H9 (cell line): ENCODE data around the gene SERP1. TPM values are rescaled to one million over a fixed set of nuclear protein-coding genes. Genes with fewer than 3 reads are reported as not detected.

Source experiments
- DNase-seq: peaks from one replicate; pipeline ENCODE4 v3.0.0-alpha.2; 2017
- H2AFZ ChIP-seq: one replicate; pipeline ENCODE4 v1.6.1; 2013; ENCODE audit warnings: mild to moderate bottlenecking, low read length, control low read depth, moderate library complexity
- H2AK5ac ChIP-seq: 2 replicates; pipeline ENCODE4 v1.6.1; 2013; ENCODE audit warnings: low read length, control low read depth, mixed read lengths; ENCODE audit not compliant: insufficient read length
- H2BK120ac ChIP-seq: one replicate; pipeline ENCODE4 v1.6.1; 2013; ENCODE audit warnings: low read depth, mild to moderate bottlenecking, low read length, control low read depth, inconsistent platforms; ENCODE audit not compliant: poor library complexity, severe bottlenecking
- H2BK12ac ChIP-seq: 2 replicates; pipeline ENCODE4 v1.6.1; 2013; ENCODE audit warnings: low read length, control low read depth, mixed read lengths, low read depth; ENCODE audit not compliant: insufficient read length
- H2BK15ac ChIP-seq: 2 replicates; pipeline ENCODE4 v1.6.1; 2013; ENCODE audit warnings: low read depth, low read length, control low read depth
- H2BK20ac ChIP-seq: one replicate; pipeline ENCODE4 v1.6.1; 2013; ENCODE audit warnings: low read depth, mild to moderate bottlenecking, low read length, control low read depth, inconsistent platforms; ENCODE audit not compliant: poor library complexity, severe bottlenecking
- H2BK5ac ChIP-seq: 2 replicates; pipeline ENCODE4 v1.6.1; 2013; ENCODE audit warnings: low read length, control low read depth, mixed read lengths; ENCODE audit not compliant: insufficient read length
- H3K14ac ChIP-seq: 2 replicates; pipeline ENCODE4 v1.6.1; 2013; ENCODE audit warnings: low read length, control low read depth; ENCODE audit not compliant: insufficient read depth
- H3K18ac ChIP-seq: 2 replicates; pipeline ENCODE4 v1.6.1; 2013; ENCODE audit warnings: low read depth, mild to moderate bottlenecking, mixed read lengths, low read length, control low read depth; ENCODE audit not compliant: insufficient read length
- H3K23ac ChIP-seq: 2 replicates; pipeline ENCODE4 v1.6.1; 2013; ENCODE audit warnings: low read length, control low read depth, mixed read lengths, low read depth; ENCODE audit not compliant: insufficient read length
- H3K23me2 ChIP-seq: 2 replicates; pipeline ENCODE4 v1.6.1; 2013; ENCODE audit warnings: low read depth, mild to moderate bottlenecking, mixed read lengths, low read length, control low read depth; ENCODE audit not compliant: insufficient read length, poor library complexity, severe bottlenecking
- H3K27ac ChIP-seq: 2 replicates; pipeline ENCODE4 v1.5.1; 2013; ENCODE audit warnings: low read length, control low read depth, mixed read lengths, low read depth; ENCODE audit not compliant: insufficient read length
- H3K27me3 ChIP-seq: 2 replicates; pipeline ENCODE4 v1.6.1; 2013; ENCODE audit warnings: low read length, control low read depth, inconsistent platforms; ENCODE audit not compliant: insufficient read depth
- H3K4ac ChIP-seq: 2 replicates; pipeline ENCODE4 v1.6.1; 2013; ENCODE audit warnings: low read depth, mild to moderate bottlenecking, control low read depth, inconsistent platforms, low read length, moderate library complexity
- H3K4me1 ChIP-seq: 2 replicates; pipeline ENCODE4 v1.6.1; 2013; ENCODE audit warnings: low read length, control low read depth, inconsistent platforms; ENCODE audit not compliant: insufficient read depth
- H3K4me2 ChIP-seq: 2 replicates; pipeline ENCODE4 v1.6.1; 2013; ENCODE audit warnings: low read length, control low read depth, mixed read lengths; ENCODE audit not compliant: insufficient read length, insufficient read depth
- H3K56ac ChIP-seq: 2 replicates; pipeline ENCODE4 v1.6.1; 2013; ENCODE audit warnings: low read depth, mild to moderate bottlenecking, mixed read lengths, low read length, control low read depth; ENCODE audit not compliant: insufficient read length
- H3K79me1 ChIP-seq: 2 replicates; pipeline ENCODE4 v1.6.1; 2013; ENCODE audit warnings: low read depth, mild to moderate bottlenecking, moderate library complexity, low read length, control low read depth, inconsistent platforms; ENCODE audit not compliant: insufficient read depth, poor library complexity, severe bottlenecking
- H3K79me2 ChIP-seq: 2 replicates; pipeline ENCODE4 v1.6.1; 2013; ENCODE audit warnings: low read length, control low read depth, inconsistent platforms; ENCODE audit not compliant: insufficient read depth
- H3K9ac ChIP-seq: 2 replicates; pipeline ENCODE4 v1.6.1; 2013; ENCODE audit warnings: low read length, control low read depth, mixed read lengths; ENCODE audit not compliant: insufficient read length; ENCODE audit errors: extremely low read depth
- H3K9me3 ChIP-seq: one replicate; pipeline ENCODE4 v1.6.1; 2013; ENCODE audit warnings: low read depth, low read length, inconsistent platforms; ENCODE audit not compliant: control insufficient read depth
- H3T11ph ChIP-seq: one replicate; pipeline ENCODE4 v1.6.1; 2013; ENCODE audit warnings: mild to moderate bottlenecking, low read length, control low read depth, inconsistent platforms
- H4K20me1 ChIP-seq: one replicate; pipeline ENCODE4 v1.6.1; 2013; ENCODE audit not compliant: control insufficient read depth, insufficient read length, insufficient read depth
- H4K5ac ChIP-seq: 2 replicates; pipeline ENCODE4 v1.6.1; 2013; ENCODE audit warnings: low read depth, mild to moderate bottlenecking, mixed read lengths, low read length, control low read depth; ENCODE audit not compliant: insufficient read length
- H4K8ac ChIP-seq: replicated peaks from 2 replicates; pipeline ENCODE4 v1.6.1; 2013; ENCODE audit warnings: low read length, control low read depth, mixed read lengths, low read depth; ENCODE audit not compliant: insufficient read length
- H4K91ac ChIP-seq: 2 replicates; pipeline ENCODE4 v1.6.1; 2013; ENCODE audit warnings: low read depth, mild to moderate bottlenecking, moderate library complexity, mixed read lengths, low read length, control low read depth; ENCODE audit not compliant: insufficient read length
- H3K27ac Mint-ChIP-seq, 3 experiments: 2 replicates in 2 of 3; 3 replicates in 1 of 3; pipeline ENCODE4 v1.8.0; 2020 to 2021; ENCODE audit warnings: mixed read lengths in 3 of 3, mild to moderate bottlenecking in 1 of 3, moderate library complexity in 1 of 3
- H3K27me3 Mint-ChIP-seq: 2 replicates; pipeline ENCODE4 v1.8.0; 2021; ENCODE audit warnings: low read depth, mild to moderate bottlenecking, moderate library complexity, mixed read lengths
- H3K36me3 Mint-ChIP-seq, 3 experiments: 2 replicates in 2 of 3; 3 replicates in 1 of 3; pipeline ENCODE4 v1.8.0; 2020 to 2021; ENCODE audit warnings: low read depth in 3 of 3, mixed read lengths in 3 of 3; ENCODE audit not compliant: insufficient read depth in 1 of 3
- H3K4me1 Mint-ChIP-seq, 2 experiments: 2 replicates each; pipeline ENCODE4 v1.8.0; 2020; ENCODE audit warnings: mixed read lengths in 2 of 2
- H3K4me3 Mint-ChIP-seq, 2 experiments: 2 replicates in 1 of 2; 3 replicates in 1 of 2; pipeline ENCODE4 v1.8.0; 2020 to 2021; ENCODE audit warnings: mild to moderate bottlenecking in 2 of 2, mixed read lengths in 2 of 2, moderate library complexity in 1 of 2
- H3K9me3 Mint-ChIP-seq, 2 experiments: 2 replicates in 1 of 2; 3 replicates in 1 of 2; pipeline ENCODE4 v1.8.0; 2020; ENCODE audit warnings: mild to moderate bottlenecking in 2 of 2, mixed read lengths in 2 of 2, moderate library complexity in 1 of 2
- WGBS: extraction: QIAGEN DNeasy Blood & Tissue Kit; methylation state at CpG from one replicate; pipeline ENCODE4 v1.1.7; 2013; ENCODE audit warnings: missing lambda C conversion rate, low lambda C conversion rate, mixed read lengths; ENCODE audit not compliant: insufficient read length; ENCODE audit errors: extremely low coverage; 5-methylcytosine and 5-hydroxymethylcytosine counted together
- total RNA-seq: library from RNA; stranded (reverse); gene quantifications from 2 replicates; pipeline ENCODE4 v1.2.1, GENCODE V29; 2021
- TF ChIP-seq, protein P1 (sequence below): fragments of 200-600 bp; sonication (generic); conservative IDR thresholded peaks from 3 replicates; pipeline ENCODE4 v1.8.0; 2021; ENCODE audit warnings: antibody characterized with exemption, mild to moderate bottlenecking

SERP1 gene
- total RNA-seq, 1 experiment from 2014 or later: 84.8 TPM

DNA sequence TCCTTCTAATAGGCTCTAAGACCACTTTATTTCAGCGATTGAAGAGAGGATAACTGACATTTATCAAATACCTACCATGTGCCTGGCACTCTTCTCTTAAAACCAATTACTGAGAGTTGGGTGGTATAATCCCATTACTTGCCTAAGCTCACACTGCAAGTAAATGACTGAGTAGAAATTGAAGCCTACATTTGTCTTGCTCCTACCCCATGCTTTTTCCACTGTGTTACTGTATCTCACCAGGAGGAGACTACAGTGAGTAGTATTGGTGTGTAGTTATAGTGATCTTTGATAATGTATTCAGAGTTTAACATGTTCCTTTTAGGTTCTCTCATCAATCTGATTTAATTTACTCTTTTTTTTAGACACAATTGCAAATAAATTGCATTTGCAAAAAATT, 21.0 kb upstream of the SERP1 start:
- Histone ChIP-seq H4K5ac (no peak overlapping the region), H3T11ph (no peak overlapping the region), H2AFZ (no peak overlapping the region), H3K4me1 (no peaks in the 10 kb centered on the region), H3K27ac (no peak overlapping the region), H3K18ac (no peak overlapping the region), H2BK15ac (no peak overlapping the region), H4K8ac (no peak overlapping the region), H3K56ac (no peak overlapping the region), H2BK120ac (no peak overlapping the region), H3K4me2 (no peak overlapping the region), H3K9me3 (no peaks in the 10 kb centered on the region), H3K27me3 (no peaks in the 10 kb centered on the region), H2BK20ac (no peak overlapping the region), H2BK5ac (no peak overlapping the region), H3K79me1 (no peaks in the 10 kb centered on the region), H3K9ac (no peak overlapping the region), H4K20me1 (no peaks in the 10 kb centered on the region), H3K14ac (no peak overlapping the region), H3K23ac (no peak overlapping the region), H2BK12ac (no peak overlapping the region), H3K23me2 (no peaks in the 10 kb centered on the region), H2AK5ac (no peak overlapping the region), H3K79me2 (no peaks in the 10 kb centered on the region), H3K4ac (no peak overlapping the region), H4K91ac (no peak overlapping the region)
- peaks cover 15 to 62% (median 42%) of the 10 kb centered on the region in 3 experiments; a peak in 6 of 7 replicates for H3K36me3 Mint-ChIP-seq
- no peaks in the 10 kb centered on the region for H3K27me3 Mint-ChIP-seq
- DNase-seq: no peak
- H3K27ac Mint-ChIP-seq: no peak overlapping the region
- H3K4me3 Mint-ChIP-seq: no peak overlapping the region
- no peaks in the 10 kb centered on the region for H3K9me3 Mint-ChIP-seq
- TF ChIP-seq, protein P1, sequence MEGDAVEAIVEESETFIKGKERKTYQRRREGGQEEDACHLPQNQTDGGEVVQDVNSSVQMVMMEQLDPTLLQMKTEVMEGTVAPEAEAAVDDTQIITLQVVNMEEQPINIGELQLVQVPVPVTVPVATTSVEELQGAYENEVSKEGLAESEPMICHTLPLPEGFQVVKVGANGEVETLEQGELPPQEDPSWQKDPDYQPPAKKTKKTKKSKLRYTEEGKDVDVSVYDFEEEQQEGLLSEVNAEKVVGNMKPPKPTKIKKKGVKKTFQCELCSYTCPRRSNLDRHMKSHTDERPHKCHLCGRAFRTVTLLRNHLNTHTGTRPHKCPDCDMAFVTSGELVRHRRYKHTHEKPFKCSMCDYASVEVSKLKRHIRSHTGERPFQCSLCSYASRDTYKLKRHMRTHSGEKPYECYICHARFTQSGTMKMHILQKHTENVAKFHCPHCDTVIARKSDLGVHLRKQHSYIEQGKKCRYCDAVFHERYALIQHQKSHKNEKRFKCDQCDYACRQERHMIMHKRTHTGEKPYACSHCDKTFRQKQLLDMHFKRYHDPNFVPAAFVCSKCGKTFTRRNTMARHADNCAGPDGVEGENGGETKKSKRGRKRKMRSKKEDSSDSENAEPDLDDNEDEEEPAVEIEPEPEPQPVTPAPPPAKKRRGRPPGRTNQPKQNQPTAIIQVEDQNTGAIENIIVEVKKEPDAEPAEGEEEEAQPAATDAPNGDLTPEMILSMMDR: no peak; the same call in 2 of the 3 replicates
- no CpG with 5 or more reads among the region's 1 CpG for WGBS
- no peaks in the 10 kb centered on the region for H3K4me1 Mint-ChIP-seq
